ENCODE measurements around the gene HDAC7.

Gene HDAC7

GRCh38 chr12:47805417-47805816, 14.3 kb downstream of the HDAC7 start:
- no peak overlapping the region for H3K4me3 ChIP-seq (ENCODE audit: low read length)
- peaks cover 96% of the 10 kb centered on the region for H3K4me1 ChIP-seq (ENCODE audit: control insufficient read depth, low read length)
- no peak overlapping the region for H3K27ac ChIP-seq (ENCODE audit: low read depth, low read length)
- no peaks in the 10 kb centered on the region for H3K9me2 ChIP-seq (replicated peaks; ENCODE audit: control insufficient read depth, low read length)
- H3K27me3 ChIP-seq (ENCODE audit: control insufficient read depth, low read length) = no peaks in the 10 kb centered on the region
- peaks cover 100% of the 10 kb centered on the region for H3K79me2 ChIP-seq (ENCODE audit: control insufficient read depth, low read length)
- H4K20me1 ChIP-seq (ENCODE audit: control insufficient read depth, insufficient read depth, low read depth, low read length) = peaks cover 36% of the 10 kb centered on the region; the same call in 1 of the 2 replicates
- TF ChIP-seq CTCF (IDR thresholded peaks at IDR 0.05; ENCODE audit: low read depth, low read length, poor library complexity, severe bottlenecking) = no peak
- TF ChIP-seq EZH2phosphoT487 (IDR thresholded peaks at IDR 0.05; ENCODE audit: borderline replicate concordance, low read length) = no peak
- H3K36me3 ChIP-seq (ENCODE audit: control insufficient read depth, low read length) = peaks cover 84% of the 10 kb centered on the region
- H3K9me3 ChIP-seq (ENCODE audit: control insufficient read depth, insufficient read depth, low read length) = no peaks in the 10 kb centered on the region
- H3F3A ChIP-seq (ENCODE audit: control insufficient read depth, insufficient read depth) = peaks cover 5% of the 10 kb centered on the region; the same call in 1 of the 2 replicates
- H3K4me2 ChIP-seq (ENCODE audit: low read length) = no peak overlapping the region

- no peak overlapping the region for H3K27ac ChIP-seq (ENCODE audit: low read depth, low read length)
- H3K9me3 ChIP-seq (ENCODE audit: control insufficient read depth, insufficient read depth, low read length) = no peaks in the 10 kb centered on the region
- no peaks in the 10 kb centered on the region for H3K9me2 ChIP-seq (replicated peaks; ENCODE audit: control insufficient read depth, low read length)
- TF ChIP-seq CTCF (IDR thresholded peaks at IDR 0.05; ENCODE audit: low read depth, low read length, poor library complexity, severe bottlenecking) (no peak), EZH2phosphoT487 (IDR thresholded peaks at IDR 0.05; ENCODE audit: borderline replicate concordance, low read length) (no peak)
- H3K79me2 ChIP-seq (ENCODE audit: control insufficient read depth, low read length) = peaks cover 100% of the 10 kb centered on the region
- H3K4me1 ChIP-seq (ENCODE audit: control insufficient read depth, low read length) = peaks cover 93% of the 10 kb centered on the region
- peaks cover 5% of the 10 kb centered on the region; the same call in 1 of the 2 replicates for H3F3A ChIP-seq (ENCODE audit: control insufficient read depth, insufficient read depth)
- H3K27me3 ChIP-seq (ENCODE audit: control insufficient read depth, low read length) = no peaks in the 10 kb centered on the region
- peak overlapping the region; percentile 42 for H3K4me2 ChIP-seq (ENCODE audit: low read length)
- H3K36me3 ChIP-seq (ENCODE audit: control insufficient read depth, low read length) = peaks cover 90% of the 10 kb centered on the region
- peaks cover 45% of the 10 kb centered on the region; the same call in 1 of the 2 replicates for H4K20me1 ChIP-seq (ENCODE audit: control insufficient read depth, insufficient read depth, low read depth, low read length)
- H3K4me3 ChIP-seq (ENCODE audit: low read length) = no peak overlapping the region
These were observed 15.5 kb downstream of the HDAC7 start for GRCh38 chr12:47804171-47804570.

GRCh38 chr12:47803191-47803875, 16.4 kb downstream of the HDAC7 start:
- Histone ChIP-seq H3K79me2 (ENCODE audit: control insufficient read depth, low read length) (peaks cover 100% of the 10 kb centered on the region), H3F3A (ENCODE audit: control insufficient read depth, insufficient read depth) (peaks cover 5% of the 10 kb centered on the region; the same call in 1 of the 2 replicates), H3K4me1 (ENCODE audit: control insufficient read depth, low read length) (peaks cover 84% of the 10 kb centered on the region), H3K27ac (ENCODE audit: low read depth, low read length) (peak overlapping the region; percentile 22), H4K20me1 (ENCODE audit: control insufficient read depth, insufficient read depth, low read depth, low read length) (peaks cover 45% of the 10 kb centered on the region; the same call in 1 of the 2 replicates), H3K36me3 (ENCODE audit: control insufficient read depth, low read length) (peaks cover 95% of the 10 kb centered on the region), H3K27me3 (ENCODE audit: control insufficient read depth, low read length) (no peaks in the 10 kb centered on the region), H3K9me3 (ENCODE audit: control insufficient read depth, insufficient read depth, low read length) (no peaks in the 10 kb centered on the region), H3K9me2 (replicated peaks; ENCODE audit: control insufficient read depth, low read length) (no peaks in the 10 kb centered on the region), H3K4me3 (ENCODE audit: low read length) (peak overlapping the region; percentile 25; the same call in 1 of the 2 replicates), H3K4me2 (ENCODE audit: low read length) (peak overlapping the region; percentile 42)
- no peak for TF ChIP-seq CTCF (IDR thresholded peaks at IDR 0.05; ENCODE audit: low read depth, low read length, poor library complexity, severe bottlenecking)
- no peak for TF ChIP-seq EZH2phosphoT487 (IDR thresholded peaks at IDR 0.05; ENCODE audit: borderline replicate concordance, low read length)
